Neuron (in vitro differentiated cells): ENCODE data around the gene ZDHHC18.

Experiments used
- H2AFZ ChIP-seq: one replicate; pipeline ENCODE4 v1.6.1; 2013; ENCODE audit warnings: low read depth, mild to moderate bottlenecking, inconsistent platforms, low read length, moderate library complexity
- H3K27me3 ChIP-seq: one replicate; pipeline ENCODE4 v1.6.1; 2013; ENCODE audit warnings: low read length; ENCODE audit not compliant: insufficient read depth
- H3K36me3 ChIP-seq: one replicate; pipeline ENCODE4 v1.6.1; 2013; ENCODE audit warnings: low read length; ENCODE audit not compliant: insufficient read depth
- H3K4me1 ChIP-seq: one replicate; pipeline ENCODE4 v1.6.1; 2013; ENCODE audit warnings: low read length; ENCODE audit not compliant: insufficient read depth
- H3K4me3 ChIP-seq: 2 replicates; pipeline ENCODE4 v1.5.1; 2013; ENCODE audit warnings: mild to moderate bottlenecking, low read length, moderate library complexity
- H3K9me3 ChIP-seq: one replicate; pipeline ENCODE4 v1.6.1; 2013; ENCODE audit warnings: low read length

The ZDHHC18 gene, protein sequence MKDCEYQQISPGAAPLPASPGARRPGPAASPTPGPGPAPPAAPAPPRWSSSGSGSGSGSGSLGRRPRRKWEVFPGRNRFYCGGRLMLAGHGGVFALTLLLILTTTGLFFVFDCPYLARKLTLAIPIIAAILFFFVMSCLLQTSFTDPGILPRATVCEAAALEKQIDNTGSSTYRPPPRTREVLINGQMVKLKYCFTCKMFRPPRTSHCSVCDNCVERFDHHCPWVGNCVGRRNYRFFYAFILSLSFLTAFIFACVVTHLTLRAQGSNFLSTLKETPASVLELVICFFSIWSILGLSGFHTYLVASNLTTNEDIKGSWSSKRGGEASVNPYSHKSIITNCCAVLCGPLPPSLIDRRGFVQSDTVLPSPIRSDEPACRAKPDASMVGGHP

DNA sequence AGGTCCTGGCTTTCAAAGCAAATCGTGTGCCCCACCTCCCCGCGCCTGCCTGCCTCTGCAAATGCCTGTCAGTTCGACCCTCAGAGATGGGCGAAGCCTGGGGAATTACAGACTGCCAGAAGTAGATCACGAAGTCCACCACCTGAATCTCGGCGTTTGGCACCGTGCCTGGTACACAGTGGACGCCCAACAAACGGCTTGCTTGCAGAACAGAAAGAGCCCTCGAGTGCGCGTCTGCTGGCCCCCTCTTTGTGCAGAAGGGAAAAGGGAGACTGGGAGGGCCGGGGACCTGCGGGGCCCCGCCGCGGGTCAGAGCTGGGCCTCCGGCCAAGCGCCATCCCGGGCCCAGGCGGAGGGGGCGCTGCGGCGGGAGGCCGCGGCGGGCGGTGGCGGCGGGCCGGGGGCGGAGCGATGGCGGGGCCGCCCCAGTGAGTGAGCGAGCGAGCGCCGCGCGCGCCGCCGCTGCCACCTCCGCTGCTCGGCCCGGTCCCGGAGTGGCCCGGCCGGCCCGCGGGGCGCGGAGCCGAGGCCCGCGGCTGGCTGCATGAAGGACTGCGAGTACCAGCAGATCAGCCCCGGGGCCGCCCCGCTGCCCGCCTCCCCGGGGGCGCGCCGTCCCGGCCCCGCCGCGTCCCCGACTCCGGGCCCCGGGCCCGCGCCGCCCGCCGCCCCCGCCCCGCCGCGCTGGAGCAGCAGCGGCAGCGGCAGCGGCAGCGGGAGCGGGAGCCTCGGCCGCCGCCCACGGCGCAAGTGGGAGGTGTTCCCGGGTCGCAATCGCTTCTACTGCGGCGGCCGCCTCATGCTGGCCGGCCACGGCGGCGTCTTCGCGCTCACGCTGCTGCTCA, at the start of gene ZDHHC18:
Gene ZDHHC18, plus strand, starts transcription at position 428 of the 845 bp plus-strand sequence. Its CDS starts 117 bp downstream, at position 545.
- Histone ChIP-seq H3K4me3 (peak within 1 kb of the TSS; percentile 78), H2AFZ (peak within 1 kb of the TSS; percentile 96), H3K27me3 (no peaks in the 10 kb centered on the region), H3K36me3 (peaks cover 14% of the 10 kb centered on the region), H3K9me3 (no peaks in the 10 kb centered on the region), H3K4me1 (peaks cover 17% of the 10 kb centered on the region)

DNA sequence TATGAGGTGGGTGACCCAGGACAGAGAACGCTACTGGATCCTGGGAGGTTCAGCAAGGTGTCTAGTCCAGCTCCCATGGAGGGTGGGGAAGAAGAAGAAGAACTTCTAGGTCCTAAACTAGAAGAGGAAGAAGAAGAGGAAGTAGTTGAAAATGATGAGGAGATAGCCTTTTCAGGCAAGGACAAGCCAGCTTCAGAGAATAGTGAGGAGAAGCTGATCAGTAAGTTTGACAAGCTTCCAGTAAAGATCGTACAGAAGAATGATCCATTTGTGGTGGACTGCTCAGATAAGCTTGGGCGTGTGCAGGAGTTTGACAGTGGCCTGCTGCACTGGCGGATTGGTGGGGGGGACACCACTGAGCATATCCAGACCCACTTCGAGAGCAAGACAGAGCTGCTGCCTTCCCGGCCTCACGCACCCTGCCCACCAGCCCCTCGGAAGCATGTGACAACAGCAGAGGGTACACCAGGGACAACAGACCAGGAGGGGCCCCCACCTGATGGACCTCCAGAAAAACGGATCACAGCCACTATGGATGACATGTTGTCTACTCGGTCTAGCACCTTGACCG, 47.3 kb upstream of the ZDHHC18 start:
- H3K27me3 ChIP-seq, result no peaks in the 10 kb centered on the region
- H3K36me3 ChIP-seq, result peaks cover 84% of the 10 kb centered on the region
- no peaks in the 10 kb centered on the region for H3K9me3 ChIP-seq
- H2AFZ ChIP-seq, result no peak overlapping the region
- H3K4me1 ChIP-seq, result peaks cover 16% of the 10 kb centered on the region
- H3K4me3 ChIP-seq, result no peak overlapping the region

- Histone ChIP-seq H3K4me1 (peaks cover 28% of the 10 kb centered on the region), H3K9me3 (no peaks in the 10 kb centered on the region), H3K27me3 (no peaks in the 10 kb centered on the region), H2AFZ (no peak overlapping the region), H3K4me3 (no peak overlapping the region), H3K36me3 (peaks cover 71% of the 10 kb centered on the region)
Observed at GRCh38 chr1:26780344-26780957, 46.0 kb upstream of the ZDHHC18 start.

DNA sequence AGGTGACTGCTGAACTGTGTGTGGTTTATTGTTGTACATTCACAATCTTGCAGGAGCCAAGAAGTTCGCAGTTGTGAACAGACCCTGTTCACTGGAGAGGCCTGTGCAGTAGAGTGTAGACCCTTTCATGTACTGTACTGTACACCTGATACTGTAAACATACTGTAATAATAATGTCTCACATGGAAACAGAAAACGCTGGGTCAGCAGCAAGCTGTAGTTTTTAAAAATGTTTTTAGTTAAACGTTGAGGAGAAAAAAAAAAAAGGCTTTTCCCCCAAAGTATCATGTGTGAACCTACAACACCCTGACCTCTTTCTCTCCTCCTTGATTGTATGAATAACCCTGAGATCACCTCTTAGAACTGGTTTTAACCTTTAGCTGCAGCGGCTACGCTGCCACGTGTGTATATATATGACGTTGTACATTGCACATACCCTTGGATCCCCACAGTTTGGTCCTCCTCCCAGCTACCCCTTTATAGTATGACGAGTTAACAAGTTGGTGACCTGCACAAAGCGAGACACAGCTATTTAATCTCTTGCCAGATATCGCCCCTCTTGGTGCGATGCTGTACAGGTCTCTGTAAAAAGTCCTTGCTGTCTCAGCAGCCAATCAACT, 45.2 kb upstream of the ZDHHC18 start:
- H3K4me3 ChIP-seq, result no peak overlapping the region
- peaks cover 36% of the 10 kb centered on the region for H3K4me1 ChIP-seq
- H3K27me3 ChIP-seq, result no peaks in the 10 kb centered on the region
- H3K36me3 ChIP-seq, result peaks cover 63% of the 10 kb centered on the region
- no peak overlapping the region for H2AFZ ChIP-seq
- no peaks in the 10 kb centered on the region for H3K9me3 ChIP-seq

- Histone ChIP-seq H3K27me3 (no peaks in the 10 kb centered on the region), H3K4me3 (no peak overlapping the region), H3K36me3 (peaks cover 50% of the 10 kb centered on the region), H2AFZ (no peak overlapping the region), H3K4me1 (peaks cover 47% of the 10 kb centered on the region), H3K9me3 (no peaks in the 10 kb centered on the region)
Observed at GRCh38 chr1:26782521-26783212, 43.8 kb upstream of the ZDHHC18 start.

GRCh38 chr1:26783646-26784022, 42.9 kb upstream of the ZDHHC18 start:
- no peak overlapping the region for H3K4me3 ChIP-seq
- no peaks in the 10 kb centered on the region for H3K27me3 ChIP-seq
- H2AFZ ChIP-seq, result no peak overlapping the region
- H3K36me3 ChIP-seq, result peaks cover 41% of the 10 kb centered on the region
- H3K4me1 ChIP-seq, result peaks cover 51% of the 10 kb centered on the region
- no peaks in the 10 kb centered on the region for H3K9me3 ChIP-seq

GRCh38 chr1:26784023-26784871, 42.2 kb upstream of the ZDHHC18 start:
- peaks cover 56% of the 10 kb centered on the region for H3K4me1 ChIP-seq
- H3K9me3 ChIP-seq, result no peaks in the 10 kb centered on the region

DNA sequence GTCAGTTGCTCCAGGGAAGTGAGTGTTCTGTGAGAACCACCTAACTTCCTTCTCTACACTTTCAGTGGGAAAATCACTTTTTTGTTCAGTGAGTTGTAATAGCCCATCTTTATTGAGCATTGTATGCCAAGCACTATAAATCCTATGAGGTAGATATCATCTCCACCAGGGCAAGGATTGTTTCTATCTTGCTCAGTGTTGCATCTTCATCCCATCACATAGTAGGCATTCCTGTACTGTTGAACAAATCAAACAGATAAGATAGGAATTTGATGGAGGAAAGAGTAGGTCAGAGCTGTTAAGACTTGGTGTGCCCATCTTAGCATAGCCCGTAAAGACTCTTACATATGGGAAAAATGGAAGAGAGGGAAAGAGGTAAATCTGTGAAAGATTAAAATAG, 41.6 kb upstream of the ZDHHC18 start:
- H3K36me3 ChIP-seq, result peaks cover 29% of the 10 kb centered on the region
- no peaks in the 10 kb centered on the region for H3K9me3 ChIP-seq
- H3K4me3 ChIP-seq, result no peak overlapping the region
- H2AFZ ChIP-seq, result no peak overlapping the region
- H3K27me3 ChIP-seq, result no peaks in the 10 kb centered on the region
- peaks cover 56% of the 10 kb centered on the region for H3K4me1 ChIP-seq

More at GRCh38 chr1:26784023-26784871, 42.2 kb upstream of the ZDHHC18 start:
- Histone ChIP-seq H2AFZ (no peak overlapping the region), H3K4me3 (no peak overlapping the region), H3K36me3 (peaks cover 35% of the 10 kb centered on the region), H3K27me3 (no peaks in the 10 kb centered on the region)

DNA sequence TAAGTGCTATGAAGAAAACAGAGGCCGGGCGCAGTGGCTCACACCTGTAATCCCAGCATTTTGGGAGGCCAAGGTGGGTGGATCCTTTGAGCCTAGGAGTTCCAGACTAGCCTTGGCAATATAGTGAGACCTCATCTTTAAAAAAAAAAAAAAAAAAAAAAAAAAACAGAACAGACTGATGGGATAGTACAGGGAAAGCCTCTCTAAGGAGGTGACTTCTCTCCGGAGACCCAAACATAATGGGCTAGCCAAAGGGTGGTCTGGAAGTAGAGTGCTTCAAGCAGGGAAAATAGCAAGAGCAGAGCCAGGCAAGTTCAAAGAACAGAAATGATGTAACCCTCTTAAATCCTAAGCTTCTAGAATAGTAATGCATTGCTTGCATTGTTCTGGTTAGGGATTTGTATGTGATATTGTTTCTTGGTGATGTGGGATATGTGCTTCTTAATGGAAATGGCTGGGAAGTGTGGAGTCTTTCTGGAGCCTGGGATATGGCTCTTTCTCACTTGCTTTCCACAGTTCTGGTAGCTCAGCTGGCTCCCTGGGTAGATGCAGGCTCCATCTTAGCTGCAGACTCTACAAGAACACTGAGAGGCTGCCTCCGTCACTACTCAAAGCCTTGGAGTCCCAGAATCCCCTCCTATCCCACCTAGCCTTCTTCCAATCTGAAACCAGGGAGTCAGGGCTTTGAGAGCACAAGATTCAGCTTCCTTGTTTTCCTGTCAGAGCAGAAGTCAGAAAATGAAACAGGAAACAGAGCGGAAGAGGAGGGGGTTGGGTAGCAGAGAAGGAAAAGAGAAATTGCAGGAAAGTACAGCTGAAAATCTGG, 40.7 kb upstream of the ZDHHC18 start:
- Histone ChIP-seq H3K36me3 (peaks cover 19% of the 10 kb centered on the region), H2AFZ (no peak overlapping the region), H3K9me3 (no peaks in the 10 kb centered on the region), H3K27me3 (no peaks in the 10 kb centered on the region), H3K4me1 (peaks cover 56% of the 10 kb centered on the region), H3K4me3 (no peak overlapping the region)

DNA sequence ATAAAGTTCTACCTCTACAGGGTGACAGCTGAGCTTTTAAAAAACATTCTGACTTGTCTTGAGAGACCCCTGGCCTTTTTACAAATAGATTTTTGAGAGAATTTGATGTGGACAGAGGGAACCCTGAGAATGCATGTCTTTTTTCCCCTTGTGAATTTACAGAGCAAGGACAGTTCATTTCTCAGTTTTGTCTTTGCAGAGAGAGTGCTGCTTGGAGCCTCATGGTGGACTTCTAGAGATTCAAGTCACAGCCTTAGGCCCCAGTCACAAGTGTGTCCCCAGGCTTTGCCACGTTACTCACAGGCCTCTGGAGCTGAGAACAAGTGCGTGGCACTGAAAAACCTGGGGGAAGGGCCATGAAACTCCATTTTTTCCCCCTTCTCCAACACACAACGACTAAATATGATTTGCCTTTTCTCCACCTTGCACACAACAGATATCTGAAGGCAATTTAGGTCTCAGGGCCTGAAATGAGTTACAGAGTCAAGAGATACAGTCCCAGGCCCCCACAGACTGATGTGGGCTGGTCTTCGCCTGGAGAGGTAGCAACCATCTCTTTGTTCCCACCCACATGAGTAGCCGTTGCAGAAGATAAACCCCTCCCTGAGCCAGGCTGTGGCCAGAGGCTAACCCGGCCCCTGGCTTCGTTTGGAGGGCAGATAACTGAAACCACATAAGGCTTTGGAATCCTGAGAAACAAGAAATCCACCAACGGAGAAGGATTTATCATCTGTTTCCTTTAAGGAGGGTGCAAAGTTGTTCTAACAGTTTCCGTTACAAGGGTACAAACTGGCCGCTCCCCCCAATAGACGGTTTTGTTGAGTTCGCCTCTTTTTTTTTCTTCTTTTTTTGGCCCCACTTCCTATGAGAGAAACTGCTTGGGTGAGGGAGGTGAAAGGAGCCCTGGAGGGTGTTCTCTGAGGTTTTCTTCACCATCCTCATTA, 39.8 kb upstream of the ZDHHC18 start:
- H2AFZ ChIP-seq, result peak overlapping the region; percentile 63
- H3K4me3 ChIP-seq, result peak overlapping the region; percentile 89
- peaks cover 56% of the 10 kb centered on the region for H3K4me1 ChIP-seq
- no peaks in the 10 kb centered on the region for H3K9me3 ChIP-seq
- H3K36me3 ChIP-seq, result peaks cover 12% of the 10 kb centered on the region
- H3K27me3 ChIP-seq, result no peaks in the 10 kb centered on the region
